Panc1 (cell line): Measurements from ENCODE around the gene CD207.

Experiments used
- POLR2AphosphoS5 ChIP-seq: IDR thresholded peaks from 2 replicates; pipeline ENCODE4 v1.6.1; 2012; ENCODE audit warnings: mild to moderate bottlenecking, low read depth, low read length, moderate library complexity
- TF ChIP-seq, protein P1 (sequence below): fragments of 450-650 bp; IDR thresholded peaks from 2 replicates; pipeline ENCODE4 v1.5.1; 2017; ENCODE audit warnings: mild to moderate bottlenecking

DNA sequence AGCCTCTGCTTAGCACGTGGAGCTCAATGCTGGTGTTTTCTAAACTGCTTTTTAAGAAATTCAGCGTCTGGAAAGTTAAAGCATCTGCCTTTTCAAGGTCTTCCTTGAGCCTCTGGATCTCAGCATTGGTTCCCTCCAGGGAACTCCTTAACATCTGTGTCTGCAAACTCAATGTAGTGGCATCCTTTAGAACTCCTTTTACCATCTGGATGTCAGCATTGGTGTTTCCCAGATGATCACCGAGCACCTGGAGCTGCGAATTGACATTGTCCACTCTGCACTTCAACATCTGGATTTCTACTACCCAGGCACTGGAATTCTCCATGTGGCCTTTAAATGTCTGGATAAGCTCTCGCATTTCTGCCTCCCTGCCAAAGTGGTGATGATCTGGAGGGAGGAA is 18.9 kb downstream of the CD207 start:
- TF ChIP-seq POLR2AphosphoS5 = no peak
- TF ChIP-seq, protein P1, sequence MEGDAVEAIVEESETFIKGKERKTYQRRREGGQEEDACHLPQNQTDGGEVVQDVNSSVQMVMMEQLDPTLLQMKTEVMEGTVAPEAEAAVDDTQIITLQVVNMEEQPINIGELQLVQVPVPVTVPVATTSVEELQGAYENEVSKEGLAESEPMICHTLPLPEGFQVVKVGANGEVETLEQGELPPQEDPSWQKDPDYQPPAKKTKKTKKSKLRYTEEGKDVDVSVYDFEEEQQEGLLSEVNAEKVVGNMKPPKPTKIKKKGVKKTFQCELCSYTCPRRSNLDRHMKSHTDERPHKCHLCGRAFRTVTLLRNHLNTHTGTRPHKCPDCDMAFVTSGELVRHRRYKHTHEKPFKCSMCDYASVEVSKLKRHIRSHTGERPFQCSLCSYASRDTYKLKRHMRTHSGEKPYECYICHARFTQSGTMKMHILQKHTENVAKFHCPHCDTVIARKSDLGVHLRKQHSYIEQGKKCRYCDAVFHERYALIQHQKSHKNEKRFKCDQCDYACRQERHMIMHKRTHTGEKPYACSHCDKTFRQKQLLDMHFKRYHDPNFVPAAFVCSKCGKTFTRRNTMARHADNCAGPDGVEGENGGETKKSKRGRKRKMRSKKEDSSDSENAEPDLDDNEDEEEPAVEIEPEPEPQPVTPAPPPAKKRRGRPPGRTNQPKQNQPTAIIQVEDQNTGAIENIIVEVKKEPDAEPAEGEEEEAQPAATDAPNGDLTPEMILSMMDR = no peak
